ENCODE measurements around the gene ARID1B. TPM values are rescaled to one million over a fixed set of nuclear protein-coding genes. Genes with fewer than 3 reads are reported as not detected.

Gene ARID1B
- total RNA-seq, 1 donor from 2014 or later, result 75.4 TPM

DNA sequence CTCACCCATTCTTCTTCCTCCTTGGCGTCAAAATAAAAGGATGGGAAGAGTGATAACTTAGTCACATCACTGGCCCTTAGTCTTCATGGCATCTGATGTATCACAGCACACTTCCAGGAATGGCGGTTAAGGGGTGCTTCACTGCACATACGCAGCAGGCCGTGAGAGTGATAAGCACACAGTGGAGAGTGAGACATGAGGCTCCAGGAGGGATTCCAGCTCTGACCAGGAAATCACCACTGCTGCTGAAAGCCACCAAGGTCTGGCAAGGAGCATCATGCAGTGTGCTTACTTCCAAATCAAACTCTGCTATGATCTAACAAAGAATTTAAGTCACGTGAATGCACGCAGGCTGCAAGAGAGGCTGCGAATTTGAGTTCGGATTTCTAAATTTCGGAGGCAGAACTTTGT lies 62.4 kb downstream of the ARID1B start:
- no peak overlapping the region for H3K4me3 Mint-ChIP-seq (ENCODE audit: unreplicated experiment)
- H3K36me3 ChIP-seq (ENCODE audit: insufficient read depth, low read length), result no peaks in the 10 kb centered on the region
- peaks cover 31% of the 10 kb centered on the region for H3K4me1 Mint-ChIP-seq (ENCODE audit: low read depth, unreplicated experiment)
- H3K27me3 ChIP-seq (ENCODE audit: insufficient read depth, low read length), result no peaks in the 10 kb centered on the region
- no peak for FAIRE-seq
- H3K9ac ChIP-seq (ENCODE audit: low read length), result peak overlapping the region; percentile 63
- peak overlapping the region; percentile 71 for H3K4me2 ChIP-seq (ENCODE audit: low read length)
- no peak overlapping the region for H3K4me3 ChIP-seq (ENCODE audit: insufficient read depth, low read depth, low read length)
- no peak overlapping the region for H2AFZ ChIP-seq (ENCODE audit: low read depth, low read length)
- peaks cover 2% of the 10 kb centered on the region for H3K36me3 Mint-ChIP-seq (ENCODE audit: low read depth, unreplicated experiment)
- peak overlapping the region; percentile 62 for H3K27ac Mint-ChIP-seq (ENCODE audit: unreplicated experiment)
- TF ChIP-seq, protein P1, sequence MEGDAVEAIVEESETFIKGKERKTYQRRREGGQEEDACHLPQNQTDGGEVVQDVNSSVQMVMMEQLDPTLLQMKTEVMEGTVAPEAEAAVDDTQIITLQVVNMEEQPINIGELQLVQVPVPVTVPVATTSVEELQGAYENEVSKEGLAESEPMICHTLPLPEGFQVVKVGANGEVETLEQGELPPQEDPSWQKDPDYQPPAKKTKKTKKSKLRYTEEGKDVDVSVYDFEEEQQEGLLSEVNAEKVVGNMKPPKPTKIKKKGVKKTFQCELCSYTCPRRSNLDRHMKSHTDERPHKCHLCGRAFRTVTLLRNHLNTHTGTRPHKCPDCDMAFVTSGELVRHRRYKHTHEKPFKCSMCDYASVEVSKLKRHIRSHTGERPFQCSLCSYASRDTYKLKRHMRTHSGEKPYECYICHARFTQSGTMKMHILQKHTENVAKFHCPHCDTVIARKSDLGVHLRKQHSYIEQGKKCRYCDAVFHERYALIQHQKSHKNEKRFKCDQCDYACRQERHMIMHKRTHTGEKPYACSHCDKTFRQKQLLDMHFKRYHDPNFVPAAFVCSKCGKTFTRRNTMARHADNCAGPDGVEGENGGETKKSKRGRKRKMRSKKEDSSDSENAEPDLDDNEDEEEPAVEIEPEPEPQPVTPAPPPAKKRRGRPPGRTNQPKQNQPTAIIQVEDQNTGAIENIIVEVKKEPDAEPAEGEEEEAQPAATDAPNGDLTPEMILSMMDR (IDR thresholded peaks at IDR 0.05; ENCODE audit: insufficient read depth, low read depth, low read length), result no peak
- no peak for TF ChIP-seq EZH2 (IDR thresholded peaks at IDR 0.05; ENCODE audit: insufficient read depth, low read length)
- peaks cover 68% of the 10 kb centered on the region for H4K20me1 ChIP-seq (ENCODE audit: insufficient read depth, low read length)
- H3K9me3 Mint-ChIP-seq (ENCODE audit: unreplicated experiment), result no peaks in the 10 kb centered on the region
- peak overlapping the region; percentile 80 for H3K27ac ChIP-seq (ENCODE audit: low read depth, low read length)
- peaks cover 17% of the 10 kb centered on the region for H3K4me1 ChIP-seq (ENCODE audit: insufficient read depth, low read length)
- peaks cover 97% of the 10 kb centered on the region for H3K79me2 ChIP-seq (ENCODE audit: insufficient read depth, low read length)
- no peaks in the 10 kb centered on the region for H3K9me3 ChIP-seq (ENCODE audit: insufficient read depth, low read depth, low read length)
- DNase-seq (ENCODE audit: low read depth), result peak; percentile 64
- H3K27me3 Mint-ChIP-seq (ENCODE audit: low read depth, unreplicated experiment), result no peaks in the 10 kb centered on the region

DNA sequence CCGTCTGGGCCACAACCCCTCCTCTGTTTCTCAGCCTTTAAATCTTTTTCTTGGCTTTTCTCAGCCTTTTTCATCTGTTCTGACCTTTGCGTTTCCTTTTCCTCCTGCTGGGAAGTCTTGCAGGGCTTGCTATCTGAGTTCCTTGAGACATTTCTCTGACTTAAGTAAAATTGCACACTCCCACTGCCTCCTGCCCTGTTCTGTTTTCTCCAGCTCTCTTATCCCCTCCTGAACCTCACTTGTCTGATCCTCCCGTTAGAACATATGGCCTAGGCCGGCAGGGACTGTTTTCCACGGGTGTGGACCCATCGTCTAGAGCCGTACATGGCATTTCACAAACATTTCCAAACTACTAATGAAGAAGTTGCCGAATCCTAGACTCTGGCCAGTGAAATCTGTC lies 63.0 kb downstream of the ARID1B start:
- H3K9me3 Mint-ChIP-seq (ENCODE audit: unreplicated experiment), result no peaks in the 10 kb centered on the region
- H3K4me3 Mint-ChIP-seq (ENCODE audit: unreplicated experiment), result peak overlapping the region; percentile 40
- no peaks in the 10 kb centered on the region for H3K36me3 ChIP-seq (ENCODE audit: insufficient read depth, low read length)
- H3K27me3 Mint-ChIP-seq (ENCODE audit: low read depth, unreplicated experiment), result no peaks in the 10 kb centered on the region
- DNase-seq (ENCODE audit: low read depth) (no peak), FAIRE-seq (no peak)
- H3K4me3 ChIP-seq (ENCODE audit: insufficient read depth, low read depth, low read length), result peak overlapping the region; percentile 14
- H3K4me1 ChIP-seq (ENCODE audit: insufficient read depth, low read length), result peaks cover 17% of the 10 kb centered on the region
- peak overlapping the region; percentile 80 for H3K27ac ChIP-seq (ENCODE audit: low read depth, low read length)
- H3K36me3 Mint-ChIP-seq (ENCODE audit: low read depth, unreplicated experiment), result peaks cover 2% of the 10 kb centered on the region
- TF ChIP-seq, protein P1 (IDR thresholded peaks at IDR 0.05; ENCODE audit: insufficient read depth, low read depth, low read length), result no peak
- TF ChIP-seq EZH2 (IDR thresholded peaks at IDR 0.05; ENCODE audit: insufficient read depth, low read length), result no peak
- peaks cover 34% of the 10 kb centered on the region for H3K4me1 Mint-ChIP-seq (ENCODE audit: low read depth, unreplicated experiment)
- H4K20me1 ChIP-seq (ENCODE audit: insufficient read depth, low read length), result peaks cover 71% of the 10 kb centered on the region
- H3K79me2 ChIP-seq (ENCODE audit: insufficient read depth, low read length), result peaks cover 97% of the 10 kb centered on the region
- peak overlapping the region; percentile 63 for H3K9ac ChIP-seq (ENCODE audit: low read length)
- no peaks in the 10 kb centered on the region for H3K9me3 ChIP-seq (ENCODE audit: insufficient read depth, low read depth, low read length)
- H2AFZ ChIP-seq (ENCODE audit: low read depth, low read length), result no peak overlapping the region
- H3K4me2 ChIP-seq (ENCODE audit: low read length), result peak overlapping the region; percentile 71
- no peaks in the 10 kb centered on the region for H3K27me3 ChIP-seq (ENCODE audit: insufficient read depth, low read length)
- H3K27ac Mint-ChIP-seq (ENCODE audit: unreplicated experiment), result no peak overlapping the region

DNA sequence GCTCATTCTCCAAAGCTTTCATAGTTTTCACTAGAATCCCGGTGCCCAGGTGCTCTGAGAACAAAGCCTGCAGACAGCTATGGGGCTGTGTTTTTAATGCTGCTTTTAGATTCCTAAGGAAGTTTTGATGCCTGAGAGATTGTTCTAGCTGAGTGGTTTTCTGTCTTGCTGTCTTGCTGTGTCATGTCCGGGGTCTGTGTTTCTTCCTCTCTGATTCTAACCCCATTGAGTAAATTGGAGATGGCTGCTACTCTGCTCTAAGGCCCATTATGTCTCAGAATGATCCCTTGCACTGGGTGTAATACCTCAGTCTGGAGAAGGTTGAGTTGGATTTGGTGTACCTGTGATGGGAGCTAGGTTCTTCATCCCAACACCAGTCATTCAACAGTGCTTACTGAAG lies 63.4 kb downstream of the ARID1B start:
- Histone ChIP-seq H3K27me3 (ENCODE audit: insufficient read depth, low read length) (no peaks in the 10 kb centered on the region), H3K4me3 (ENCODE audit: insufficient read depth, low read depth, low read length) (peak overlapping the region; percentile 14), H3K9me3 (ENCODE audit: insufficient read depth, low read depth, low read length) (no peaks in the 10 kb centered on the region), H3K9ac (ENCODE audit: low read length) (peak overlapping the region; percentile 63), H3K4me1 (ENCODE audit: insufficient read depth, low read length) (peaks cover 17% of the 10 kb centered on the region), H3K79me2 (ENCODE audit: insufficient read depth, low read length) (peaks cover 97% of the 10 kb centered on the region), H2AFZ (ENCODE audit: low read depth, low read length) (no peak overlapping the region), H3K4me2 (ENCODE audit: low read length) (peak overlapping the region; percentile 71), H3K36me3 (ENCODE audit: insufficient read depth, low read length) (no peaks in the 10 kb centered on the region), H4K20me1 (ENCODE audit: insufficient read depth, low read length) (peaks cover 75% of the 10 kb centered on the region), H3K27ac (ENCODE audit: low read depth, low read length) (peak overlapping the region; percentile 80)
- Mint-ChIP-seq H3K4me3 (ENCODE audit: unreplicated experiment) (no peak overlapping the region), H3K36me3 (ENCODE audit: low read depth, unreplicated experiment) (peaks cover 2% of the 10 kb centered on the region), H3K27ac (ENCODE audit: unreplicated experiment) (peak overlapping the region; percentile 38), H3K27me3 (ENCODE audit: low read depth, unreplicated experiment) (no peaks in the 10 kb centered on the region), H3K9me3 (ENCODE audit: unreplicated experiment) (no peaks in the 10 kb centered on the region), H3K4me1 (ENCODE audit: low read depth, unreplicated experiment) (peaks cover 38% of the 10 kb centered on the region)
- DNase-seq (ENCODE audit: low read depth) (no peak), FAIRE-seq (no peak)
- no peak for TF ChIP-seq EZH2 (IDR thresholded peaks at IDR 0.05; ENCODE audit: insufficient read depth, low read length)
- TF ChIP-seq, protein P1 (IDR thresholded peaks at IDR 0.05; ENCODE audit: insufficient read depth, low read depth, low read length), result no peak

Data from astrocyte (in vitro differentiated cells and primary cell).